ENCODE results near the gene MED8.

DNA sequence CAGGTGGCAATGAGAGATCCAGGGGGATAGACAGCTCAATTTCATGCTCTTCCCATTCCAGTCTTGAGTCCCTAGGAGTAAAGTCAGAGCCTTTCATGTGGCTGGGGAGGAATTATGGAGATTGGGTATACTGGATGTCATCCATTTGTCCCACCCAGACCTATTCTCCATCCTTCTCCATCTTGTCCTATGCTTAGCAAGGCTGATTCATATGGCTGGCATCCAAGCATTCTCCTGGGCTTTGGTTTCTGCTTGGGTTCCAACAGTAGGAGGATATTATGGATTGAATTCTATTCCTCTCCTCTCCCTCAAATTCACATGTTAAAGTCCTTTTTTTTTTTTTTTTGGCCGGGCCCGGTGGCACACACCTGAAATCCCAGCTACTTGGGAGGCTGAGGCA lies 34.7 kb downstream of the MED8 start:
- TF ChIP-seq EZH2 (IDR thresholded peaks at IDR 0.05) (no peak), POLR2AphosphoS5 (IDR thresholded peaks at IDR 0.05; ENCODE audit: borderline replicate concordance, low read depth, low read length) (no peak)
